ENCODE results near the gene PRR19.

Gene PRR19

DNA sequence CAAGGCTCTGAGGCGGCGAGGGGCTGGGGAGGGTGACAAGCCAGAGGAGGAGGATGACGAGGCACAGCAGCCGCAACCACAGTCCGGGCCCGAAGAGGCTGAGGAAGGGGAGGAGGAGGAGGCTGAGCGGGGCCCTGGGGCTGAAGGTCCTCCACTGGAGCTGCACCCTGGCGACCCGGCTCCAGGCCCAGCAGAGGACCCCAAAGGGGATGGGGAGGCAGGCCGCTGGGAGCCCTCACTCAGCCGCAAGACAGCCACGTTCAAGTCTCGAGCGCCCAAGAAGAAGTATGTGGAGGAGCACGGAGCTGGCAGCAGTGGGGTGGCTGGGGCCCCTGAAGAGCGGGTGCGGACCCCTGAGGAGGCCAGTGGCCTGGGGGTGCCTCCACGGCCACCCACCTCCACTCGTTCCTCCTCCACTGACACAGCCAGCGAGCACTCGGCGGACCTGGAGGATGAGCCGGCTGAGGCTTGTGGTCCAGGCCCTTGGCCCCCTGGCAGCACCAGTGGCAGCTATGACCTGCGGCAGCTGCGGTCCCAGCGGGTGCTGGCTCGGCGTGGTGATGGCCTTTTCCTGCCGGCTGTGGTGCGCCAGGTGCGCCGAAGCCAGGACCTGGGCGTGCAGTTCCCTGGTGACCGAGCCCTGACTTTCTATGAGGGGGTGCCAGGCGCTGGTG lies 29.9 kb upstream of the PRR19 start:
- no peak for DNase-seq

DNA sequence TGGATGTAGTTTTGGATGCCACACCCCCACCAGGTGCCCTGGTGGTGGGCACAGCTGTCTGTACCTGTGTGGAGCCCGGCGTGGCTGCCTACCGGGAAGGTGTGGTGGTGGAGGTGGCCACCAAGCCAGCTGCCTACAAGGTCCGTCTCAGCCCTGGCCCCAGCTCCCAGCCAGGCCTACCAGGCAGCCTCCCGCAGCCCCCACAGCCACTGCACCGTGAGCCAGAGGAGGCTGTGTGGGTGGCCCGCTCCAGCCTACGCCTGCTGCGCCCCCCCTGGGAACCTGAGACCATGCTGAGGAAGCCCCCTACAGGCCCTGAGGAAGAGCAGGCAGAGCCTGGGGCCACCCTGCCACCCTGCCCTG lies 29.4 kb upstream of the PRR19 start:
- DNase-seq = no peak

DNA sequence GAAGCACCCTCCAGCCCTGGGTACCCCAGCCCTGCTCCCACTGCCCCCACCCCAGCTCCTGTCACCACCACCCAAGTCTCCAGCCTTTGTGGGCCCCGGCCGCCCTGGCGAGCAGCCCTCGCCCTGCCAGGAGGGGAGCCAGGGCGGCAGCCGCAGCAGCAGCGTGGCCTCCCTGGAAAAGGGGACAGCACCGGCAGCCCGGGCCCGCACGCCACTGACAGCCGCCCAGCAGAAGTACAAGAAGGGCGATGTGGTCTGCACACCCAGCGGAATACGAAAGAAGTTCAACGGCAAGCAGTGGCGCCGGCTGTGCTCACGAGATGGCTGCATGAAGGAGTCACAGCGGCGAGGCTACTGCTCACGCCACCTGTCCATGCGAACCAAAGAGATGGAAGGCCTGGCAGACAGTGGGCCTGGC lies 28.9 kb upstream of the PRR19 start:
- DNase-seq = no peak

DNA sequence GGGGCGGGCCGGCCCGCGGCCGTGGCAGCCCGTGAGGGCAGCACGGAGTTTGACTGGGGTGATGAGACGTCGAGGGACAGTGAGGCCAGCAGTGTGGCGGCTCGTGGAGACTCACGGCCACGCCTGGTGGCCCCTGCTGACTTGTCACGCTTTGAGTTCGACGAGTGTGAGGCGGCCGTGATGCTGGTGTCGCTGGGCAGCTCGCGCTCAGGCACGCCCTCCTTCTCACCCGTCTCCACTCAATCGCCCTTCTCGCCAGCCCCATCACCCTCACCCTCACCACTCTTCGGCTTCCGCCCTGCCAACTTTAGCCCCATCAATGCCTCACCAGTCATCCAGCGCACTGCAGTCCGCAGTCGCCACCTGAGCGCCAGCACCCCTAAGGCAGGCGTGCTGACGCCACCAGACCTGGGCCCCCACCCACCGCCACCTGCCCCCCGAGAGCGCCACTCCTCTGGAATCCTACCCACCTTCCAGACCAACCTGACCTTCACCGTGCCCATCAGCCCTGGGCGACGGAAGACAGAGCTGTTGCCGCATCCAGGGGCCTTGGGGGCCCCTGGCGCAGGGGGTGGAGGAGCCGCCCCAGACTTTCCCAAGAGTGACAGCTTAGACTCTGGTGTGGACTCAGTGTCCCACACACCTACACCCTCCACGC lies 28.4 kb upstream of the PRR19 start:
- no peak for DNase-seq

DNA sequence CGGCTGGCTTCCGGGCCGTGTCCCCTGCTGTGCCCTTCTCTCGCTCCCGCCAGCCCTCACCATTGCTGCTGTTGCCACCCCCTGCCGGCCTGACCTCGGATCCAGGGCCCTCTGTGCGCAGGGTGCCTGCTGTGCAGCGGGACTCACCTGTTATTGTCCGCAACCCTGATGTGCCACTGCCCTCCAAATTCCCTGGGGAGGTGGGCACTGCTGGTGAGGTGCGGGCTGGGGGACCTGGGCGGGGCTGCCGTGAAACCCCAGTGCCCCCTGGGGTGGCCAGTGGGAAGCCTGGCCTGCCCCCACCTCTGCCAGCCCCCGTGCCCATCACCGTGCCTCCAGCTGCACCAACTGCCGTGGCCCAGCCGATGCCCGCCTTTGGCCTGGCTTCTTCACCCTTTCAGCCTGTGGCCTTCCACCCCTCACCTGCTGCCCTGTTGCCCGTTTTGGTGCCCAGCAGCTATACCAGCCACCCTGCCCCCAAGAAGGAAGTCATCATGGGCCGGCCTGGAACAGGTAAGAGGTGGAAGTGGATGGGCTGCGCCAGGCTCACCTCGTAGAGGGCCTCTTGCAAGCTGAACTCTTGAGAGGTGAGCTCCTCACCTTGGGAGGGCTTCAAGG lies 27.8 kb upstream of the PRR19 start:
- DNase-seq = no peak

DNA sequence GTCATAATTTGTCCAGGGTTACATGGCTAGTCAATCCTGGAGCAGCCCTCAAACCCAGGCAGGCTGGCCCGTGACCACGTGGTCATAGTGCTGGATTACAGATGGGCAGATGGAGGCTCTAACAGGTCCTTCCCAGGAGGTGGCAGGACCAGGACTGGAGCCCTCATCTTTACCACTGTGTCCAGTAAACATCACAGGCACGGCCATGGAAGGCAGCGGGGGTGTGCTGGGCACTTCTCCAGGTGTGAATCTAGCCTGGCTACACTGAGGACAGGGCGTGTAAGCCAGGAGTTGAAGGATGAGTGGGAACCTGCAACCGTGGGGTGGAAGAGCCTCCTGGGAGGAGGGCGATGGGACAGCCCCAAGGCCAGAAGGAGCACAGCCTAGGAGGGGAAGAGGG lies 26.8 kb upstream of the PRR19 start:
- no peak for DNase-seq

DNA sequence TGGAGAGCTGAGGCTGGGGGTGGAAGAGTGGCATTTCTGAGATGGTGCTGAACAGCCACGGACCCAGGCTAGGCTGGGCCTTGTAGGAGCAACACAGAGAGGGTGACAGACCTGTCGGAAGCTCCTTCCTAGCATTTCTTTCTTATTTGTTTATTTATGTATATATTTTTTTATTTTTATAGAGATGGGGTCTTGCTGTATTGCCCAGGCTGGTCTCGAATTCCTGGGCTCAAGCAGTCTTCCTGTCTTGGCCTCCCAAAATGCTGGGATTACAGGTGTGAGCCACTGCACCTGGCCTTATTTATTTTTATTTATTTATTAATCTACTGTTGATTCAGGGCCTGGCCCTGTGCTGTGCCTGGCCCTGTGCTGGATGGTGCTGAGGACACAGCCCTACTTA lies 26.4 kb upstream of the PRR19 start:
- no peak for DNase-seq

DNA sequence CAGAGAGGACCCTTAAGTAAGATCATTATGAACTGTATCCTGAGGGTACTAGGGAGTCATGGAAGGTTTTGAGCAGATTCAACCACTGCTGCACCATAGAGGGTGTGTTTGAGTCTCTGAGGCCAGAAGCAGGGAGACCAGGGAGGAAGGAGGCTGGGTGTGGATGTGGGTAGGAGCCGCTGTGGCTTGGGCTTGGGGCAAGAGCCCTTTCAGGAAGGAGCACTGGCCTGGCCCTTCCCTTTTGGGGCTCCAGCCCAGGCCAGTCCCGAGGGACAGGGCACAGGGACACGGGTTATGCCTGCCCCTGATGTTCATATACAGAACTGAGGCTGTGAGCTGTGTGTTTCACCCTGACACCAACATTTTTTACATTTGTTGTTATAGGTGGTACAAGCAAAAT lies 25.6 kb upstream of the PRR19 start:
- no peak for DNase-seq

DNA sequence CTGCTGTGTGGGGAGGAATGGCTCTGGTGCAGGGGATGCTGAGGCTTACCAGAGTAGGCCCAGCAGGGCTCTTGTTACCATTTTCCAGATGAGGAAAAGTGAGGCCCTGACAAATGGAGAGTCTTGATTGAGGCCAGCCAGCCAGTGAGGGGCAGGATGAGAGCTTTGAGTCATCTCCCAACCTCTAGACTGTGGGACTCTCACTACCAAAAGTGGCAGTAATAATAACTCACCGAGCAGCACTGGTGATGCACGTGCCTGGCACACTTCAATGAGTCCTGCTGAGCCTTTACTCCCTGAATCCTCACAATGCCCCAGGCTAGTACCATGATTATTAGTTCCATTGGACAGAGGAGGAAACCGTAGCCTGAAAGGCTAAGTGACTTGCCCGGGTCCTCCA lies 25.1 kb upstream of the PRR19 start:
- DNase-seq = no peak

DNA sequence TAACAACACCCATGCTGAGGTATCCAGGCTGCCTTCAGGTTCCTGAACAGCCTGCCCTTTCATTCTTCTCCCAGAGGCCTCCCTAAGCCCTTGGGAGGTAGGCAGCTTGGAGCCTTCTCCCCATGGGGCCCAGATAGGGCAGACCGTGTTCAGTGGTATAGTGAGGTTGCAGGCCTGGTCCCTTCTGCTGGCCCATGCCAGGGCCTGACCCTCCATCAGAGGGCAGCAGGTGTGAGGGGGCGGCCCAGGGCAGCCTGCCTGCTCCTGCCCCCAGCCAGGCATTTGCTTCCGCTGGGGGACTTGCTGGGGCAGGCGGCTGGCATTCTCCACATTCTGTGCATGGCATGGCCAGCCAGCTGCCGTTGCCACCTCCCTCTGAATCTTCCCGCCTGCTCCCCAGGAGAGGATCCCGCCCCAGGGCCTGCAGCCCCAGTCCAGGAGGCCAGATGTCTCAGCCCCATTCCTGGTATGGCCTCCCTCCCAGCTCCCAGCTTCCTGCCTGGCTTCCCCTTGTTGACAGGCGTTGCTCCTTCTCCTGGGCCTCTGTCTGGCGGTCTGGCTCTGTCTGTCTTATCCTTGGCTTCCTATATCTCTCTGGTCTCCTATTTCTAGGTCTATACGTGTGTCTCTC lies 24.0 kb upstream of the PRR19 start:
- DNase-seq = no peak

DNA sequence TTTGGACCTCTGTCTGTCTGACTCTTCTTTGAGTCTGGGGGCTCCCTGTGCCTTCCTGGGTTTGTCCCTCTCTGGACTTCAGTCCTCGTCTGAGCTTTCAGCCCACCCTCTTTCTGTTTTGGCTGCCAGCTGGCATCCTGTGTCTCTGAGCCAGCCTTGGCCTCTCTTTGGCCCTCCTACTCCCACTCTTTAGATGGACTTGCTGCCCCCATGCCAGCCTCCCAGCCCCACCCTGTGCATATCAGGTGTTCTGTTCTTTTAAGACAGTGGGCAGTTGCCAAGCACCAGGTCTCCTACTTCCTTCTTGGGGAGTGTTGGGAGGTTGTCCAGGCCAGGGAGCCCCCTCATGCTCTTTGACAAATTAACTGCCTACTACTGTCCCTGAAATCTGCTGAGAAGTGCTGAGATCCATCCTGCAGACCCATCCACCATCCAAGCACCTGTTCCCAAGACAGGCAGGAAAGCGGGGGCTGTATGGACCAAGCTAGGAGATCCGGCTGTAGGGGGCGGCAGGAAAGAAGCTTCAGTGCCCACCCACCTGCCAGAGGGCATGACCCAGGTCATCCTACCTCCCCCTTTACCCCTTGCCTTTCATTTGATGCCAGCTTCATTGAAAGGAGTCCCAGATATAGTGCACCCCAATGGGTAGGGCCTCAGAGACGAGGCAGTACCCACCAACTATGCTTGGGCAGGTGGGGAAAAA lies 23.3 kb upstream of the PRR19 start:
- no peak for DNase-seq

DNA sequence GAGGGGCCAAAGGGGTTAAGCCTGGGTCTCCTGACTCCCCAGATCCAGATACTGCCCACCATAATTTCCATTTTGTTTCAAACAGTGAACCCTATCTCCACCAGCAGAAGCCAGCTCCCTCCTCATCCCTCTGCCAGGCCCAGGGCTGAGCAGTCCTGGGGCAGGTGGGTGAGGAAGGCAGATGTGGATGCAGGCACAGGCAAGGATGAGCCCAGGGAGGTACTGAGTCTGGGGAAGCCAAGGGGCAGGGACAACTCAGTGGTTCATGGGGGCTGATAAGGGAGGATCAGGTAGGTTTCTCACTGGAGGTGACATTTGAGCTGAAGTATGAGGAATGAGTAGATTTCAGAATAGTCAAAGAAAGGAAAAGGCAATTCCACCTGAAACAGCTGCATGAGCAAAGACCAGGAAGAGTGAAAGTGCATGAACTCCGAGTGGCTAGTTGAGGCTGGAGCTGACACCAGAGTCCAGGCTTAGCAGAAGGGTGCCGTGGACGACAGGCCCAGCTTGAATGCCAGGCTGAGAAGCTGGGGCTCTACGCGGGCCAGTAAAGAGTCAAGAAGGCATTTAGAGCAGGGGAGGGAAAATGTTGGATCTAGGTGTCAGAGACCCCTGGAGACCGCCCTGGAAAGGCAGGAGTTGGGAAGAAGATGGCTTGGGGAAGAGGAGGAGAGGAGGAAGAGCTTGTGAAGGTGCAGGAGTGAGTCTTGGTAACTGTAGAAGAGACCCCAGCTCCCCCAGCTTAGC lies 22.6 kb upstream of the PRR19 start:
- DNase-seq = no peak

DNA sequence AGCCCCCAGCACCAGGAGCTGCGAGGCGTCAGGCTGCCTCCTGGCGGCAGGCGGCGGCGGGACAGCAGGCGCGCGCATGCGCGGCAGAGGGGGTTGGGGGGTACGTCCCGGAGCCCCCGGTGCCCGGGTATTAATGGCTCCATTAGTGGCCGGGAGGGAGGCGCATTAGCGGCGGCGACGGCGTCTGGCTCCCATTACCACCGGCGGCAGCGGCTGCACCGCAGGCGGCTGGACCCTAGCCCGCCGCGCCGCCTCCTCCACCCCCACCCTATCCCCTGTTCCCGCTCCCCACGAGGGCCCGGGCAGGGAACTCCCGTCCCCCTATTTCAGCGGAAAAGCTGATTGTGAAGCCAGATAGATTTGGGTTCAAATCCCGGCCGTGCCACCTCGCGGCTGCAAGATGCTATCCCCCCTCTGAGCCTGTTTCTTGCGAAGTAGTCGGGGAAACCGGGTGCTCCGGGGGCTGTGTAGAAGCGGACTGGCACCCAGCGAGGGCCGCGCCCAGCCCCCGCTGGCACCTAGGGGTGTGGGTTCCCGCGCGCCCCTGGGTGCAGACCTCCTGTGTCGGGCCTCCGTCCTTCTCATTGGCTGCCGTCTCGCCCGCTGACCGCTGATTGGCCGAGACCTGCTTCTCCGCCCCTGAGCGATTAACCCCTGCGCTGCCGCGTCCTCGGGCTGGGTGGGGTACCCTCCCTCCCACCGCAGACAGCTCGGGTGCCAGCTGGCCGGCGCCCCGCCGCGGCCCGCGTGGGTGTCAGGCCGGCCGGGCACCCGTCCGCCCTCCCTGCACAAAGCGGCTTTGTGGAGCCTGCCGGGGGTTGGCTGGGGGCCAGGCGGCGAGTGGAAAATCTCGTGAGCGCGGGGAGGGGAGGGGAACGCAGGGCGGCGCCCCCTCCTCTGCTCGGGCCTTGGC lies 21.8 kb upstream of the PRR19 start:
- peak; percentile 90 for DNase-seq

DNA sequence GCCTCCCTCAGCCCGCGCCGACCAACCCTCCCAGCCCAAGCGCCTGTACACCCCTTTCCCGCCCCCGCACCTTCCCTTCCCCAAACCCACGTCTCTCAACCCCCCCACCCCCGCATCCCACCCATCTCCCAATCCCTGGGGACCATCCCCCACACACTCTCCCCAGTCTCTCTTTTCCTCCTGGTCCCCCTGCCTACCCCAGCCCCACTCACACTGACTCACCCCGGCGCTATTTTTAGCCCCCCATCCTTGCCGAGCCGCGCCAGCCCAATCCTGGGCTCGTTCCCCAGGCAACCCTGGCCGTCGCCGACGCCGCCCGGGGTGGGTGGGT lies 21.2 kb upstream of the PRR19 start:
- DNase-seq = no peak

DNA sequence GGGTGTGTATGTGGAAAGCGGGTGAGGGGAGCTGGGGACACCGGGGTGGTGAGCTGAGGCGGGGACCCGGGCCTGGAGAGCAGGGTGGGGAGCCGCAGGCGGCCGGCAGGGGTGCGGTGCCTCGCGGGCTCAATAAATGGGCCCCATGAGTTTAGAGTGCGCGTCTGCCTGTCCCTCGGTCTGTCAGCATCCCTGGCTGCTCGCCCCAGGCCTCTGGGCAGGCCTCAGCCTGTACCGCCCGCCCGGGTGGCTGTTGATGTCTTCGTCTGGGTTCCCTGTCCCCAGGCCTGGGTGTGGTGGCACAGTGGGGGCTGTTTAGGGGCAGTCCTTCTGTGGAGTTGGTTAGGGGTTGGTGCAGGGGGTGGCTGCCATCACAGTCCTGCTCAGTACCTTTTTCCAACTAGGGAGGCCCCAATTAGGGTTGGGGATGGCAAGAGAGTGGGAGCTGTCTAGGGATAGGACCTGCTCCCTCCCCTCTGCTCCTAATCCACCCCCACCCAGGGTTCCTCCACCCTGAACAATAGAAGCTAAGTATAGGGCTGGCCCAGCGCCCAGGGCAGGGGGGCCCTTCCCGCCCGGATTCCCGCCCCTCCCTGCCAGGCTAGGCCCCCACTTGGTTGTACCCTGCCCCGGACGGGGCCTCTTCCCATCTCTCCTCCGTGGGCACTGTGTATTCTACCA lies 20.6 kb upstream of the PRR19 start:
- DNase-seq = peak; percentile 6

DNA sequence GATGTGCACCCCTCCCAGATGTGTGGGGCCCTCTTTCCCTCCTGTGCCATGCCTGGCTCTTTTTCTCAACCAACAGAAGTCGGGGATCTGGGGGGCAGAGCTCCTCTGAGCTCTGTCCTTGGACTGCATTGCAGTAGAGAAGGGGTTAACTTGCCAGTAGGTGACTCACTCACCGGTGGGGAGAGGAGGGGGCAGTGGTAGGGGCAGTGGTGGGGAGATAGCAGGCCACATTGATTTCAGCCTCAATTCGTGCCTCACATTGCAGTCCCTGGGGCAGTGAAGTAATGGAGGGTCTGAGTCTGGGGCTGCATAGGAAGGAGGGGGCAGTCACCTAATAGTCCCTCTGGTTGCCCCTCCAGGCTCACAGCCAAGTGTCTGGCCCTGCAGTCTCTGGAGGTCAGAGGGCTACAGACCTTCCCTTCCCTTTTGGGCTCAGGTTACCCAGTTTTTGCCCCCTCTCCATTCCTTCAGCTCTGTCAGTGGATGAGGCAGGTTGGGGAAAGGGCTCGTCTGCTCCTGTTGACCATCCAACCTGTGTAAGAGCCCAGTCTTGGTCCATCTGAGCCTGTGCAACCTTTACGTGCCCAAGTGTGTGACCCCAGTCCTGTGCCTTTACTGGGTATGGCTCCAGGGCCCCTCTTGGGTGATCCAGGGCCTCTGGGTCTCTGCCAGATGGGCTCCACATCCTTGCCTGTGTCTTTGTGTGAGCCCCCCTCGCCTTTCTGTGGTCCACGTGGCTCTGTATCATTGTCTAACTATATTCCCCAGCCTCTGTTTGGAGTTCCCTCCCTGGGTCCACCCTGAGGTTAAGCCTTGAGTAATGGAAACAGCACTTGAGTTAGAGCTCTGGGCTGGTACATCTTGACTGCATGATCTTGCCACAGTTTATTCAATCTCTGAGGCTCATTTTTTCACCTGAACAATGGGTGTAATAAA lies 19.8 kb upstream of the PRR19 start:
- no peak for DNase-seq

DNA sequence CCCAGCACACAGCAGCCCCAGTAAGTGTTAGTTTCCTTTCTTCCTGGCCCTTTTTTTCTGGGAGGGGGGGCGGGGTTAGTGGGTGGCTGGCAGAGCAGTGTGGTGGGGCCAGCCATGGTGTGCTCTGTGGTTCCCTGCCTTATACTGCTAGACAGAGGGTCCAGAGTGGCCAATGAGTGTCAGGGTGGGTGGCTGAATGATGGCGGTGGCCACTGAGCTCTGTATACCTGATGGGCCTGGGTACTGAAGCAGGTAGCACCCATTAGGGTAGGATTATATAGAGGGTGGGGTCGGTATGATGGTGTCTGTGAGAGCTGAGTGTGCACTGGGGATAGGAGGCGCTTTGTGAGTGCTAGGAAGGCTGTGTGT lies 19.1 kb upstream of the PRR19 start:
- DNase-seq = no peak

DNA sequence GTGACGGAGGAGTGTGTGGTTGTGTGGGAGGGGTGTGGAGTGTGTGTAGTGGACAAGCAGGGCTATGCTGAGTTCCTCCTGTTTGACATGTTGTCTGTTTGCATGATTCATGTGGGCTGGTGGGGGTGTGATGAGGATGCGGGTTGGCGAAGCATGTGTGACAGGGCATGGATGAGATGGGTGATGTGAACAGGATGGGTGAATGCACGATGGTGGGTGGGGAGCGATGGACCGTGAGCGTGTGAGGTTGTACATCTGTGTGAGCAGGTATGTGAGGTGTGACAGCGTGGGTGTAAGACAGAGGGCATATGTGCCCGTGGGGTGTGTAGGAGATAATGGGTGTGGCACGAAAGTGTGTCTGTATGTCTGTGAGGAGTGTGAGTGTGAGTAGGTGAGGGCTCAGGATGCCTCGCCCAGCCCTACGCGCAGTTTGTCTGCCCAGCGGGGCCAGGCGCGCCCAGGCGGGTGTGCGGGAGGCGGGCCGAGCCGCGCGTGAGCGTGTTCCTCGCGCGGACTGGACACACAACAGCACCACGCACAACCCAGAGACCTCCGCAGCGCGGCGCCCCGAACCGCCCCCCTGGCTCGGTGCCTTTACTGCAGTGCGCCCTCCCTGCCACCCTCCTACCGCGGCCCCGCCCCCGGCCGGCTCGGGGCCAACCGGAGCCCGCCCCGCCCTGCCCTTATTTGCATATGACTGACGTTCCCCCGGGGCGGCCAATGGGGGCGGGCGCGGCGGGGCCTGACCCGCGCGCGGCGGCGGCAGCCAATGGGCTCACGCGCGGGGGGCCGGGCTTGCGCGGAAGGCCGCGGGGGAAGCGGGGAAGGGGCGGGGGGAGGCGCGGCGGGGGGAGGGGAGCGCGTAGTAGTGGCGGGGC lies 18.5 kb upstream of the PRR19 start:
- peak; percentile 76 for DNase-seq

DNA sequence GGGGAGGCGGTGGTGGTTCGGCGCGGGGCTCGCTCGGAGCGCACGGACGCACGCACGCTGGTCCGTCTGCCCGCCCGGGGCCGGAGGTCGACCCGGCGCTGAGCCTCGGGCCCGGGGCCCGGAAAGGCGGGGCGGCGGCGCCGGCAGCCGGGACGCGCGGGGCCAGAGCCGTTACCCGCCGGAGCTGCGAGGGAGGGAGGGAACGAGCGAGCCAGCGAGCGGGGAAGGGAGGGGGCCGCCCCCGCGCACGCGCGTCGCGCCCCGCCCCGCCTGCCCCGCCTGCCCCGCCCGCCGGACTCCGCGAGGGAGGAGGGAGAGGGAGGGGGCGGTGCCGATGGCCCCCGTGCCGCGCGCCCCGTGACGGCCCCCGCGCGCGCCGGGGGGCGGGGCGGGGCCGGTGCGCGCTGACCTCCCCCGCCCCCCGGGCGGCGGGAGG lies 17.8 kb upstream of the PRR19 start:
- peak; percentile 72 for DNase-seq

All from NCI-H1048 (cell line).